ENCODE data around the gene ITIH4.

ITIH4 gene

GRCh38 chr3:52838561-52839267 lies 8.2 kb upstream of the ITIH4 start:
- TF ChIP-seq, protein P1, sequence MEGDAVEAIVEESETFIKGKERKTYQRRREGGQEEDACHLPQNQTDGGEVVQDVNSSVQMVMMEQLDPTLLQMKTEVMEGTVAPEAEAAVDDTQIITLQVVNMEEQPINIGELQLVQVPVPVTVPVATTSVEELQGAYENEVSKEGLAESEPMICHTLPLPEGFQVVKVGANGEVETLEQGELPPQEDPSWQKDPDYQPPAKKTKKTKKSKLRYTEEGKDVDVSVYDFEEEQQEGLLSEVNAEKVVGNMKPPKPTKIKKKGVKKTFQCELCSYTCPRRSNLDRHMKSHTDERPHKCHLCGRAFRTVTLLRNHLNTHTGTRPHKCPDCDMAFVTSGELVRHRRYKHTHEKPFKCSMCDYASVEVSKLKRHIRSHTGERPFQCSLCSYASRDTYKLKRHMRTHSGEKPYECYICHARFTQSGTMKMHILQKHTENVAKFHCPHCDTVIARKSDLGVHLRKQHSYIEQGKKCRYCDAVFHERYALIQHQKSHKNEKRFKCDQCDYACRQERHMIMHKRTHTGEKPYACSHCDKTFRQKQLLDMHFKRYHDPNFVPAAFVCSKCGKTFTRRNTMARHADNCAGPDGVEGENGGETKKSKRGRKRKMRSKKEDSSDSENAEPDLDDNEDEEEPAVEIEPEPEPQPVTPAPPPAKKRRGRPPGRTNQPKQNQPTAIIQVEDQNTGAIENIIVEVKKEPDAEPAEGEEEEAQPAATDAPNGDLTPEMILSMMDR (IDR thresholded peaks at IDR 0.05), result no peak

- TF ChIP-seq, protein P1 (IDR thresholded peaks at IDR 0.05), result no peak
These were observed 6.5 kb upstream of the ITIH4 start for GRCh38 chr3:52836986-52837385.

GRCh38 chr3:52836471-52836845 lies 6.0 kb upstream of the ITIH4 start:
- TF ChIP-seq, protein P1 (IDR thresholded peaks at IDR 0.05), result no peak

DNA sequence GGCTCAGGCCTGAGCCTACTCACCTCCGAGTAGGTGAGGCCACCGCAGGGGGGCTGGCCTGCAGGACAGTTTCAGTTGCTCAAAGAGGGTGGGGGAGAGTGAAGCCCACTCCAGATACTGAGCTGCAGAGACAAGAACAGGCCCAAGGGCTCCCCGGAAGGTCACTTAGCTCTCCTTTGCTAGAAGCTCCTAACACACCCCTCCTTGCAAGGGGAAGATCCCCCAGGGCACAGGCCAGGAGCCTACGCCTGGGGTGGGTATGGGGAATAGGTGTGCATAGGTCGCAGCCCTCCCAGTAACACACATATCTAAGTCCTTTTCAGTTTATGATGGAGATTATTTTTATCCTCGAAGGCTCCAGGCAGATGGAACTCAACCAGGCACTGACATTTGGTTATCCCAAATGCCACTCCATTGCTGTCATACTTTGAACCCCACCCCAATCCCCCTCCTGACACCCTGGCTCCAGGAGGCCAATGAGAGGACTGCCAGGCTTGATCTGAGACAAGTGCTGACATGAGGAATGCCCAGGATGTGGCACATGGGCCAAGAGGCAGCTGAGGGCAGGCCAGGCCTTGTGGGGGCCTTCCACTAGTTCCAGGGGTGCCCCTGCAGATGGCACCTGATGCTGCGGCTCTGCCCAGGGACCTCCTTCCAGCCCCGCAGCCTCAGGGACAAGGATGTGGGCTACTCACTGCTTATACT lies 5.4 kb upstream of the ITIH4 start:
- TF ChIP-seq, protein P1 (IDR thresholded peaks at IDR 0.05), result no peak

GRCh38 chr3:52834871-52835501 lies 4.5 kb upstream of the ITIH4 start, which contains the start of gene MUSTN1:
MUSTN1 (minus strand) TSS chr3:52835019; CDS start chr3:52834948, 71 bp downstream.
- TF ChIP-seq, protein P1 (IDR thresholded peaks at IDR 0.05), result no peak

GRCh38 chr3:52833202-52833601 lies 2.7 kb upstream of the ITIH4 start:
- TF ChIP-seq, protein P1 (IDR thresholded peaks at IDR 0.05), result no peak

DNA sequence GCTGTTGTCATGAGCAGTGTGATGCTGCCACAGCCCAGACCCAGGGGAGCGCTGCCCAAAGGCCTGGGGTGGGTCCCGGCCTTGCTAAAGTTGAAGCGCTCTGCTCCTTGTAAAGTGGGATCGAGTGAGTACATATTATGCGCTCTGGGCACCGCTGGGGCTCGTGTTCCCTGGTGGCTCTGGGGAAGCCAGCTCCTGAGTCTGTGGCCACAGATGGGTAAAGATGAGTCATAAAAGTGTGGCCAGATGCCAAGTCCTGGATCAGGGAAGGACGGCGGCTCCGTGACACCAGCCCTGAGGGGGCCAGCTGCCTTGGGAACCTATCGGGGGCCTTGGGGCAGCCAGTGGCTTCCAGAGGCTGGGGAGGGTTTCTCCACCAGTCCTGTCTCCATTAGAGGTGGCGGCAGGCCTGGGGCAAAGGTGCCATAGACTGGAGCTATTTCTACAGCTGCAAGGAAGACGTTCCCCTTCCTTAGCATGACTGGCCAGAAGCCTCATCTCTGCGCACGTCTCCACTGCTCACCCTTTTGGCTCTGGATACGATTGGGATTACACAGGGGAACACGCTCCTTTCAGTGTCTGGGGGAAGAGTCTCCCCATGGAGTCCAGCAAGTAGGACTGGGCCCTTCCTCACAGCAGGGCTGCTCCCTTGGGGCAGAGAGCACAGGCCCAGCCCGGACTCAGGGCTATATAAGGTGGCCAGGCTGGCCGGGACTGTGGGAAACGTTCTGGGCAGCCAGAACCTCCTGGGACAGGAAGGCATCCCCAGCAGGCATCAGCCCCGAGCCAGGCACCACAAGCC lies 1.2 kb upstream of the ITIH4 start:
- TF ChIP-seq, protein P1 (IDR thresholded peaks at IDR 0.05), result no peak
